Stomach (tissue), 4 donors: Measurements from ENCODE around the gene CYB561D1.

Experiments used
- EP300 ChIP-seq: sonication (generic); formaldehyde crosslinking; IDR thresholded peaks from one replicate; pipeline ENCODE4 v1.6.1; 2017; ENCODE audit warnings: antibody characterized with exemption
- POLR2A ChIP-seq, 4 donors: fragments of 450-650 bp; IDR thresholded peaks; one replicate each; pipeline ENCODE4 v1.6.1; 2016; ENCODE audit warnings: antibody characterized with exemption in 4 of 4, control low read depth in 2 of 4, mild to moderate bottlenecking in 1 of 4, moderate library complexity in 1 of 4
- POLR2AphosphoS5 ChIP-seq, 3 donors: sonication (generic); formaldehyde crosslinking; IDR thresholded peaks; one replicate each; pipeline ENCODE4 v1.6.1; 2016; ENCODE audit warnings: antibody characterized with exemption in 3 of 3
- TF ChIP-seq, protein P1 (sequence below), 7 experiments: fragments of 450-650 bp in 4 of 7; fragments of 200-600 bp in 3 of 7; sonication (generic) in 3 of 7; IDR thresholded peaks; one replicate each; pipeline ENCODE4 v1.5.1; 2016 to 2019; ENCODE audit warnings: antibody characterized with exemption in 7 of 7, control low read depth in 2 of 7, mild to moderate bottlenecking in 1 of 7

DNA sequence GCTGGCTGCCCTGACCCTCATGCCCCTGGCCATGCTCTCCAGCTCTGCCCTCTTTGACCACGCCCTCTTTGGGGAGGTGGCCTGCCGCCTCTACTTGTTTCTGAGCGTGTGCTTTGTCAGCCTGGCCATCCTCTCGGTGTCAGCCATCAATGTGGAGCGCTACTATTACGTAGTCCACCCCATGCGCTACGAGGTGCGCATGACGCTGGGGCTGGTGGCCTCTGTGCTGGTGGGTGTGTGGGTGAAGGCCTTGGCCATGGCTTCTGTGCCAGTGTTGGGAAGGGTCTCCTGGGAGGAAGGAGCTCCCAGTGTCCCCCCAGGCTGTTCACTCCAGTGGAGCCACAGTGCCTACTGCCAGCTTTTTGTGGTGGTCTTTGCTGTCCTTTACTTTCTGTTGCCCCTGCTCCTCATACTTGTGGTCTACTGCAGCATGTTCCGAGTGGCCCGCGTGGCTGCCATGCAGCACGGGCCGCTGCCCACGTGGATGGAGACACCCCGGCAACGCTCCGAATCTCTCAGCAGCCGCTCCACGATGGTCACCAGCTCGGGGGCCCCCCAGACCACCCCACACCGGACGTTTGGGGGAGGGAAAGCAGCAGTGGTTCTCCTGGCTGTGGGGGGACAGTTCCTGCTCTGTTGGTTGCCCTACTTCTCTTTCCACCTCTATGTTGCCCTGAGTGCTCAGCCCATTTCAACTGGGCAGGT lies 49.5 kb downstream of the CYB561D1 start:
- TF ChIP-seq, protein P1, sequence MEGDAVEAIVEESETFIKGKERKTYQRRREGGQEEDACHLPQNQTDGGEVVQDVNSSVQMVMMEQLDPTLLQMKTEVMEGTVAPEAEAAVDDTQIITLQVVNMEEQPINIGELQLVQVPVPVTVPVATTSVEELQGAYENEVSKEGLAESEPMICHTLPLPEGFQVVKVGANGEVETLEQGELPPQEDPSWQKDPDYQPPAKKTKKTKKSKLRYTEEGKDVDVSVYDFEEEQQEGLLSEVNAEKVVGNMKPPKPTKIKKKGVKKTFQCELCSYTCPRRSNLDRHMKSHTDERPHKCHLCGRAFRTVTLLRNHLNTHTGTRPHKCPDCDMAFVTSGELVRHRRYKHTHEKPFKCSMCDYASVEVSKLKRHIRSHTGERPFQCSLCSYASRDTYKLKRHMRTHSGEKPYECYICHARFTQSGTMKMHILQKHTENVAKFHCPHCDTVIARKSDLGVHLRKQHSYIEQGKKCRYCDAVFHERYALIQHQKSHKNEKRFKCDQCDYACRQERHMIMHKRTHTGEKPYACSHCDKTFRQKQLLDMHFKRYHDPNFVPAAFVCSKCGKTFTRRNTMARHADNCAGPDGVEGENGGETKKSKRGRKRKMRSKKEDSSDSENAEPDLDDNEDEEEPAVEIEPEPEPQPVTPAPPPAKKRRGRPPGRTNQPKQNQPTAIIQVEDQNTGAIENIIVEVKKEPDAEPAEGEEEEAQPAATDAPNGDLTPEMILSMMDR (IDR thresholded peaks at IDR 0.05): no peak
- TF ChIP-seq POLR2AphosphoS5 (IDR thresholded peaks at IDR 0.05) (no peak), POLR2A (IDR thresholded peaks at IDR 0.05) (no peak), EP300 (no peak)
